ENCODE measurements around the gene RNF13.

RNF13 gene

DNA sequence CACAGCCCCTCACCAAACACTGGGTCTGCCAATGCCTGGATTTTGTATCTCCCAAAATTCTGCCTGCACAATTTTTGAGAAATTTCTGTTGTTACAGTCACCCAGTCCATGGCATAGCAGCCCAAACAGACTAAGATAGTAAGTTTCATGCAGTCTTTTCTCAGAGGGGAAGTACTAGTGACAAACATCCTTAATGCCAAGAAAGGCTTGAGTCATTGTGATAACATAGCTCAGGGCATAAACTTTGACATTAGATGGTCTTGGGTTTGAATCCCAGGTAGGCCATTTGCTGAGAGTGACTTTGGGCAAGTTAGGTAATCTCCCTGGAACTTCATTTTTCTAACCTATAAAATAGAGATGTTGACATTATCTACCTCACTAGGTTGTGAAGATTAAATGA, 193.8 kb downstream of the RNF13 start:
- no peak for DNase-seq

All from stimulated activated naive CD4-positive, alpha-beta T cell (primary cell).